ENCODE results near the gene ATAD1.
"Not testable (repeated sequence)": the region's sequence is repeated elsewhere in the genome, so short reads cannot be mapped to it uniquely, and the experiment has no call there.

The ATAD1 gene

DNA sequence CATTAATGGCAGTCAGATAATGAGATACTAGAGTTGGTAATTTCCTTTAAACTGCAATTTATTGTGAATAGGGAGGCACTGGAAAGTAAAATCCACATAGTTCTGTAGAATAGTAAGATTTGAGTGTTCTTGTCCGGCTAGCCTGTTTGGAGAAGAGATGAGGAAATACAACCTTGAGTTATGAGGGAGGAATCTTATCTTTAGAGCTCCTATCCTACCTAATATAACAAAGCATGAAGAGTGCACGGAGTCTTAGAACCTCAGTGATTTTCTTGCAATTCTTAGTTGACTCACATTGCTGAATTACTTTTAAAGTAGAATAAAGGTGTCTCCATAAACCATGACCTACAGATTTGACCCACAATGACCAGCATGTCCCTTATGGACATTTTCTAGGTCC lies 73.4 kb downstream of the ATAD1 start:
- in situ Hi-C loops (cut with HindIII; ENCODE audit: low sequenced_read_pairs) = no loop called here
- TF ChIP-seq, protein P1, sequence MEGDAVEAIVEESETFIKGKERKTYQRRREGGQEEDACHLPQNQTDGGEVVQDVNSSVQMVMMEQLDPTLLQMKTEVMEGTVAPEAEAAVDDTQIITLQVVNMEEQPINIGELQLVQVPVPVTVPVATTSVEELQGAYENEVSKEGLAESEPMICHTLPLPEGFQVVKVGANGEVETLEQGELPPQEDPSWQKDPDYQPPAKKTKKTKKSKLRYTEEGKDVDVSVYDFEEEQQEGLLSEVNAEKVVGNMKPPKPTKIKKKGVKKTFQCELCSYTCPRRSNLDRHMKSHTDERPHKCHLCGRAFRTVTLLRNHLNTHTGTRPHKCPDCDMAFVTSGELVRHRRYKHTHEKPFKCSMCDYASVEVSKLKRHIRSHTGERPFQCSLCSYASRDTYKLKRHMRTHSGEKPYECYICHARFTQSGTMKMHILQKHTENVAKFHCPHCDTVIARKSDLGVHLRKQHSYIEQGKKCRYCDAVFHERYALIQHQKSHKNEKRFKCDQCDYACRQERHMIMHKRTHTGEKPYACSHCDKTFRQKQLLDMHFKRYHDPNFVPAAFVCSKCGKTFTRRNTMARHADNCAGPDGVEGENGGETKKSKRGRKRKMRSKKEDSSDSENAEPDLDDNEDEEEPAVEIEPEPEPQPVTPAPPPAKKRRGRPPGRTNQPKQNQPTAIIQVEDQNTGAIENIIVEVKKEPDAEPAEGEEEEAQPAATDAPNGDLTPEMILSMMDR (IDR thresholded peaks at IDR 0.05; ENCODE audit: low read depth, low read length) = no peak
- H3K4me3 ChIP-seq (ENCODE audit: low read depth, low read length) = no peak overlapping the region
- no peak for DNase-seq (ENCODE audit: low read depth, low spot score)

DNA sequence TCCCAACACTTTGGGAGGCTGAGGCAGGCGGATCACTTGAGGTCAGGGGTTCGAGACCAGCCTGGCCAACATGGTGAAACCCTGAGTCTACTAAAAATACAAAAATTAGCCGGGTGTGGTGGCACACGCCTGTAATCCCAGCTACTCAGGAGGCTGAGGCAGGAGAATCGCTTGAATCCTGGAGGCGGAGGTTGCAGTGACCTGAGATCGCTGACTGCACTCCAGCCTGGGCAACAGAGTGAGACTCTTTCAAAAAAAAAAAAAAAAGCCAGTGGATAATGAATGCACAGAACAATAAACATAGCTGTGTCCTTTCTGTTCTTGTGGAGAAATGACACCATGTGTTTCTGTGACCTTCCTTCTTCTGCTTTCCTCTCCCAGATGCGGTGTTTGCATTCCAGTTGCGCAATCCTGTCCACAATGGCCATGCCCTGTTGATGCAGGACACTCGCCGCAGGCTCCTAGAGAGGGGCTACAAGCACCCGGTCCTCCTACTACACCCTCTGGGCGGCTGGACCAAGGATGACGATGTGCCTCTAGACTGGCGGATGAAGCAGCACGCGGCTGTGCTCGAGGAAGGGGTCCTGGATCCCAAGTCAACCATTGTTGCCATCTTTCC lies 74.9 kb downstream of the ATAD1 start:
- in situ Hi-C loops (cut with HindIII; ENCODE audit: low sequenced_read_pairs); H3K4me3 ChIP-seq (ENCODE audit: low read depth, low read length); DNase-seq (ENCODE audit: low read depth, low spot score): not testable (repeated sequence)

DNA sequence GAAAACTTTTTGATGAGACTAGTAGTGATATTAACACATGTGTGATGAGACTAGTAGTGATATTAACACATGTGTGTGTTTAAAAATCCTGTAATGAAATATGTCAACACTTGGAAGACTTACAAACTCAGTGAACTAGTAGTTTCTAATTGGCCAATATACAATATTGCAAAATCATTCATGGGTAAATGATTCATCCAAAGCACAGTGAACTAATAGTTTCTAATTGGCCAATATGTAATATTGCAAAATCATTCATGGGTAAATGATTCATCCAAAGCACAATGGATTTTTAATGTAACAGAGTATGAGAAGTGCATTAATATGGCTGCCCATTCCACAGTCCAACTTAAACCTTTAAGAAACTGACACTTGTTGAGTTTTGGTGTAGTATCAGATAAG lies 77.8 kb downstream of the ATAD1 start:
- DNase-seq (ENCODE audit: low read depth, low spot score) = no peak
- no peak overlapping the region for H3K4me3 ChIP-seq (ENCODE audit: low read depth, low read length)
- in situ Hi-C loops (cut with HindIII; ENCODE audit: low sequenced_read_pairs) = no loop called here
- TF ChIP-seq, protein P1 (IDR thresholded peaks at IDR 0.05; ENCODE audit: low read depth, low read length) = no peak

DNA sequence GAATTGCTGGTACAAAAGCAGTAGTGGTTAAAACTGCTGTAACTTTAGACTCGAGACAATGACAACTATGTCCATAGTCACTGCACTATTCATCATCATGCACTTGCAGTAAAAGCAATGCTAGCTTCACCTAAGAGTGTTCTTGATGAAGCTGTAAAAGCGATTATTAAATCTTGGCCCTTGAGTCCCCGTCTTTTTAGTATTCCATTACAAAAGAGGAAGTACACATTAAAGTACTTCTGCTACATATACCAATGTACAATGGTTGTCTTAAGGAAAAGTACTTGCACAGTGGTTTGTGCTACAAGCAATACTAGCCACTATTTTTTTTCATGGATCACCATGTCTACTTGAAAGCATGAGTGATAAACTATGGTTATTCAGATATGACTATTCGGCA lies 78.3 kb downstream of the ATAD1 start:
- in situ Hi-C loops (cut with HindIII; ENCODE audit: low sequenced_read_pairs) = no loop called here
- TF ChIP-seq, protein P1 (IDR thresholded peaks at IDR 0.05; ENCODE audit: low read depth, low read length) = no peak
- no peak for DNase-seq (ENCODE audit: low read depth, low spot score)
- H3K4me3 ChIP-seq (ENCODE audit: low read depth, low read length) = no peak overlapping the region

DNA sequence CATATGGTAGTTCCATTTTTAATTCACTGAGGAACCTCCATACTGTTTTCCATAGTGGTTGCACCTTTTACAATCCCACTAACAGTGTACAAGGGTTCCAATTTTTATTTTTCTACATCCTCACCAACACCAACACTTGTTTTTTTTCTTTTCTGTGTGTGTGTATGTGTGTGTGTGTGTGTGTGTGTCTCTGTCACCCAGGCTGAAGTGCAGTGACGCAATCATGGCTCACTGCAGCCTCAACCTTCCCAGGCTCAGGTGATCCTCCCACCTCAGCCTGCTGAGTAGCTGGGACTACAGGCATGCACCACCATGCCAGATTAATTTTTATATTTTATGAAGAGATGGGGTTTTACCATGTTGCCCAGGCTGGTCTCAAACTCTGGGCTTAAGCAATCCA lies 79.8 kb downstream of the ATAD1 start:
- H3K4me3 ChIP-seq (ENCODE audit: low read depth, low read length); DNase-seq (ENCODE audit: low read depth, low spot score); in situ Hi-C loops (cut with HindIII; ENCODE audit: low sequenced_read_pairs): not testable (repeated sequence)

DNA sequence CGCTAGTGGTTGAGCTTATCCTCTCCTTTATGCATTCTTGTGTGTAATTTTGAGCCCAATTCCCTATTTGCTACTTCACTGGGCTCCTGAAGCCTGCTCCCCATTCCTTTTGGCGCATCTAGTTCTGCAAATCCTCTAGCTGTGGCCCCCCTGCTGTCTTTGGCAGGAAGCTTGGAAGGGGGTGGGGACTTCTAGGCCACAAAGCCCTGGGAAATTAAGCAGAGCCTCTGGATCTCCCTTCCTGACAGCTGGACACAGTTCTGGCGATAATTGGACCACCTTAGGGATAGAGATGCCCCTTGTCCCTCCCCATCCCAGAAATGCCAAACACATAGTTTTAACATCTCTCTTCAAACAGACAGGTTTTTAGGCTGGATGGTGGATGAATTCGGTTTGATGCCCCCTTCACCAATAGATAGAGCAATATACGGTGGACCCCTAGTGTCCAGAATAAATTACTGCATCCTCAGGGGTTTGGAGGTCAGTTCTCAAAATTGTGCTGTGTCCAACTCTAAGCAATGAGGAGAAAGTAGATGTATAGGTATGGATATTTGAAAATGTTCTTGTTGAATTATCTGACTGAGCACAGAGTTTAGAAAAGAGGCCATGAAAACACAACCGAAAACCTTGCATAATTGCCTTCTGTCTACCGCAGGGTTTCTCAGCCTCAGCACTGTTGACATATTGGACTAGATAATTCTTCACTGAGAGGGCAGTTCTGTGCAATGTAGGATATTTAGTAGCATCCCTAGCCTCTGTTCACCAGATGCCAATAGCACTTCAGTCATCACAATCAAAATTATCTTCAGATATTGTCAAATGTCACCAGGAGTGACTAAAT lies 82.8 kb downstream of the ATAD1 start:
- peak; percentile 82 for DNase-seq (ENCODE audit: low read depth, low spot score)
- H3K4me3 ChIP-seq (ENCODE audit: low read depth, low read length) = no peak overlapping the region
- TF ChIP-seq, protein P1 (IDR thresholded peaks at IDR 0.05; ENCODE audit: low read depth, low read length) = peak; percentile 71

DNA sequence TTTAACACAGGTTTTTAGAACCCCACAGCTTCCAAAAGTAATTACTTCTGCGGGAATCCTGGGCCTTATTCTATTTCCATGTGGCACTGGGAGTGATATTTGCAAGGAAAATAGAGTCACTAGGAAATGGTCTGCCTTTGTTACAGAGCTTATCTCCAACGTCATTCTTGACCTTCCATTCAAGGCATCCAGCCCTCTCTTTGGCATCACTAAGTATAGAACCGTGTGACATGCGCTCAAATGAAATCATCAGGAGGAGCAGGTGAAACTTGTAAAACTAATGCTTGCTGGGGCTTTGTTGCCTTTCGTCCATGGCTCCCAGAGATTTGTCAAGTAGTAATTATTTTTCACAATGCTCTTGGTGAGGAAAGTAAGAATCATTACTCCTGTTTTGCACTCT lies 84.9 kb downstream of the ATAD1 start:
- TF ChIP-seq, protein P1 (IDR thresholded peaks at IDR 0.05; ENCODE audit: low read depth, low read length) = no peak

More for the DNA sequence above, 82.8 kb downstream of the ATAD1 start:
- in situ Hi-C loops (cut with HindIII; ENCODE audit: low sequenced_read_pairs) = no loop called here

More for the DNA sequence above, 84.9 kb downstream of the ATAD1 start:
- DNase-seq (ENCODE audit: low read depth, low spot score) = no peak
- H3K4me3 ChIP-seq (ENCODE audit: low read depth, low read length) = no peak overlapping the region
- in situ Hi-C loops (cut with HindIII; ENCODE audit: low sequenced_read_pairs) = no loop called here

Measured in astrocyte of the spinal cord (primary cell).